Thyroid gland (tissue), 4 donors: ENCODE measurements around the gene SLC35F3.

Source experiments
- CTCF ChIP-seq, 6 experiments: fragments of 200-600 bp in 3 of 6; fragments of 450-650 bp in 3 of 6; sonication (generic) in 3 of 6; IDR thresholded peaks; one replicate each; pipeline ENCODE4 v1.5.1; 2016 to 2019; ENCODE audit warnings: antibody characterized with exemption in 6 of 6, mild to moderate bottlenecking in 2 of 6, inconsistent platforms in 1 of 6, moderate library complexity in 1 of 6
- POLR2A ChIP-seq, 2 donors: fragments of 450-650 bp; IDR thresholded peaks; one replicate each; pipeline ENCODE4 v1.6.1; 2017; ENCODE audit warnings: antibody characterized with exemption in 2 of 2, mild to moderate bottlenecking in 2 of 2, moderate library complexity in 1 of 2

DNA sequence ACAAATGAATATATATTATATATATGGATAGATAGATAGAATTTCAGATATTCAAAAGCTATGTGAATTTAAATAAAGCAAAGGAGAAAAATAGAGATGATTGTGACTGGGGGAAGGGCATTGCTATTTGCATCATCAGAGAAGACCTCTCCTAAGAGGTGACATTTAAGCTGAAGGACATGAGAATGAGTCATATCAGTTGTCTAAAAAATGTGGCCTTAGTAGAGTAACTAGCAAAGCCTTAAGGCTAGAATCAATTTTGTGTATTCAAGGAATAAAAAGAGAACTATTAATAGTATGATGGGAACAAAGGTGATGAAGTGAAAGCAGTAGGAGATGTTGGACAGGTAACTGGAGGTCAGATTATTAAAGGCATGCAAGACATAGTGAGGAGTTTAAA, 34.8 kb upstream of the SLC35F3 start:
- TF ChIP-seq POLR2A (IDR thresholded peaks at IDR 0.05) (no peak), CTCF (IDR thresholded peaks at IDR 0.05) (no peak)
